Peyer's patch (tissue), 4 donors: Measurements from ENCODE around the gene ERC2. TPM values are rescaled to one million over a fixed set of nuclear protein-coding genes. Genes with fewer than 3 reads are reported as not detected.

Experiments used
- DNase-seq, 3 donors: peaks; one replicate each; pipeline ENCODE4 v3.0.0-alpha.2; 2017 to 2019
- H3K27ac ChIP-seq, 4 donors: fragments of 200-600 bp; sonication (generic); one replicate each; pipeline ENCODE4 v1.5.1; 2016 to 2019
- H3K27me3 ChIP-seq, 2 donors: fragments of 200-600 bp; sonication (generic); one replicate each; pipeline ENCODE4 v1.5.1; 2019
- H3K36me3 ChIP-seq, 3 donors: fragments of 200-600 bp; sonication (generic); one replicate each; pipeline ENCODE4 v1.5.1; 2016 to 2019
- H3K4me1 ChIP-seq, 4 donors: fragments of 200-600 bp; sonication (generic); one replicate each; pipeline ENCODE4 v1.5.1; 2016 to 2019
- H3K4me3 ChIP-seq, 4 donors: fragments of 200-600 bp; sonication (generic); 1 replicate in 3 of 4; 2 replicates in 1 of 4; pipeline ENCODE4 v1.5.1; 2016 to 2019; ENCODE audit warnings: mild to moderate bottlenecking in 1 of 4
- H3K9me3 ChIP-seq, 4 donors: fragments of 200-600 bp; sonication (generic); one replicate each; pipeline ENCODE4 v1.5.1; 2016 to 2019; ENCODE audit warnings: mild to moderate bottlenecking in 1 of 4
- POLR2A ChIP-seq, 2 donors: fragments of 450-650 bp; IDR thresholded peaks; one replicate each; pipeline ENCODE4 v1.5.1; 2017; ENCODE audit warnings: antibody characterized with exemption in 2 of 2, mild to moderate bottlenecking in 2 of 2, moderate library complexity in 2 of 2
- total RNA-seq, 4 donors: library from RNA; depleted of rRNA; stranded (reverse); fragments of >200 nt; gene quantifications; one replicate each; pipeline ENCODE4 v1.1.0, GENCODE V29; 2016
- TF ChIP-seq, protein P1 (sequence below), 6 experiments: fragments of 450-650 bp in 4 of 6; fragments of 200-600 bp in 2 of 6; sonication (generic) in 1 of 6; IDR thresholded peaks; one replicate each; pipeline ENCODE4 v1.5.1; 2017 to 2019; ENCODE audit warnings: antibody characterized with exemption in 6 of 6, mild to moderate bottlenecking in 3 of 6, moderate library complexity in 1 of 6

The ERC2 gene
- total RNA-seq, 4 donors from 2014 or later = 0.18 to 0.83 TPM; not detected in 2

DNA sequence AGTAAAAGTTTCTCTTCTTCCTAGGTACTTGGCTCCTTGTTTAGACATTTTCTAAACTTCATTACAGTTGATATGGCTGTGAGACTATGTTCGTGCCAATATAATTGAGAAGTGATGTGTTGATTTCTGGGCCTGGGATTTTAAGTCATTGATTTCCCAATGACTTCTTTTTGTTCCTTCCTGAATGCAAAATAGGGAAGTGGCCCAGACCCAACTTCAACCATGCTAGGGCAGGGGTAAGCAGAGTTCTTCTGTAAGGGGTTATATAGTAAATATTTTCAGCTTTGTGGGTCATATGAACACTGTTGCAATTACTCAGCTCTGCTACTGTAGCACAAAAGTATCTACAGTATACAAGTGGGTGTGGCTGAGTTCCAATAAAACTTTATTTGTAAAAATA, 661.1 kb downstream of the ERC2 start:
- no peaks in the 10 kb centered on the region for H3K9me3 ChIP-seq
- no peak for DNase-seq
- TF ChIP-seq, protein P1, sequence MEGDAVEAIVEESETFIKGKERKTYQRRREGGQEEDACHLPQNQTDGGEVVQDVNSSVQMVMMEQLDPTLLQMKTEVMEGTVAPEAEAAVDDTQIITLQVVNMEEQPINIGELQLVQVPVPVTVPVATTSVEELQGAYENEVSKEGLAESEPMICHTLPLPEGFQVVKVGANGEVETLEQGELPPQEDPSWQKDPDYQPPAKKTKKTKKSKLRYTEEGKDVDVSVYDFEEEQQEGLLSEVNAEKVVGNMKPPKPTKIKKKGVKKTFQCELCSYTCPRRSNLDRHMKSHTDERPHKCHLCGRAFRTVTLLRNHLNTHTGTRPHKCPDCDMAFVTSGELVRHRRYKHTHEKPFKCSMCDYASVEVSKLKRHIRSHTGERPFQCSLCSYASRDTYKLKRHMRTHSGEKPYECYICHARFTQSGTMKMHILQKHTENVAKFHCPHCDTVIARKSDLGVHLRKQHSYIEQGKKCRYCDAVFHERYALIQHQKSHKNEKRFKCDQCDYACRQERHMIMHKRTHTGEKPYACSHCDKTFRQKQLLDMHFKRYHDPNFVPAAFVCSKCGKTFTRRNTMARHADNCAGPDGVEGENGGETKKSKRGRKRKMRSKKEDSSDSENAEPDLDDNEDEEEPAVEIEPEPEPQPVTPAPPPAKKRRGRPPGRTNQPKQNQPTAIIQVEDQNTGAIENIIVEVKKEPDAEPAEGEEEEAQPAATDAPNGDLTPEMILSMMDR (IDR thresholded peaks at IDR 0.05) = no peak
- no peak for TF ChIP-seq POLR2A (IDR thresholded peaks at IDR 0.05)

DNA sequence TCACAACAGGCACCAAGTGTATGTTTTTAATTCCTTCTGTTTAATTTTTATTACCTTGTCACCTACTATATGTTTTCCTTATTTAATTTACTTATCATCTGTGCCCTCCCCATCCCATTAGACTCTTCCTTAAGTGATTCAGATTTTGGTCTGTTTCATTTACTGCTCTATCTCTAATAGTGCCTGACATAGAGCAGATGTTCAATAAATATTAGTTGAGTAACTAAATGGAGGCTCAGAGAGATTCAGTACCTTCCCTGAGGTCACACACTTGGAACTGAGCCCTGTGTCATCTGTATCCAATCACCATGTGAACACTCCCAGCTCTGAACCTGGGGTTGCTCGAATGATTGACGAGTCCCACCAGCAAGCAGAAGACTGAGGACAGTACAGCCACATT, 663.1 kb downstream of the ERC2 start:
- DNase-seq = no peak

More for the DNA sequence above, 661.1 kb downstream of the ERC2 start:
- H3K4me3 ChIP-seq = no peak overlapping the region
- H3K27ac ChIP-seq = no peak overlapping the region
- no peaks in the 10 kb centered on the region for H3K4me1 ChIP-seq
- H3K27me3 ChIP-seq = no peaks in the 10 kb centered on the region
- H3K36me3 ChIP-seq = no peaks in the 10 kb centered on the region

GRCh38 chr3:55804170-55805095, 663.8 kb downstream of the ERC2 start:
- Histone ChIP-seq H3K4me3 (no peak overlapping the region), H3K27me3 (no peaks in the 10 kb centered on the region), H3K27ac (no peak overlapping the region), H3K36me3 (no peaks in the 10 kb centered on the region), H3K4me1 (no peaks in the 10 kb centered on the region), H3K9me3 (no peaks in the 10 kb centered on the region)
- DNase-seq = no peak
- no peak for TF ChIP-seq POLR2A (IDR thresholded peaks at IDR 0.05)
- TF ChIP-seq, protein P1 (IDR thresholded peaks at IDR 0.05) = no peak

More for the DNA sequence above, 663.1 kb downstream of the ERC2 start:
- Histone ChIP-seq H3K4me1 (no peaks in the 10 kb centered on the region), H3K4me3 (no peak overlapping the region), H3K9me3 (no peaks in the 10 kb centered on the region), H3K27ac (no peak overlapping the region), H3K27me3 (no peaks in the 10 kb centered on the region), H3K36me3 (no peaks in the 10 kb centered on the region)
- TF ChIP-seq, protein P1 (IDR thresholded peaks at IDR 0.05) = no peak
- TF ChIP-seq POLR2A (IDR thresholded peaks at IDR 0.05) = no peak

- H3K9me3 ChIP-seq = no peaks in the 10 kb centered on the region
- no peaks in the 10 kb centered on the region for H3K4me1 ChIP-seq
- no peak for DNase-seq
- H3K36me3 ChIP-seq = no peaks in the 10 kb centered on the region
- H3K4me3 ChIP-seq = no peak overlapping the region
- H3K27ac ChIP-seq = no peak overlapping the region
- no peak for TF ChIP-seq POLR2A (IDR thresholded peaks at IDR 0.05)
- TF ChIP-seq, protein P1 (IDR thresholded peaks at IDR 0.05) = no peak
- no peaks in the 10 kb centered on the region for H3K27me3 ChIP-seq
These were observed 665.5 kb downstream of the ERC2 start for GRCh38 chr3:55802816-55803215.

- Histone ChIP-seq H3K27ac (no peak overlapping the region), H3K4me1 (no peaks in the 10 kb centered on the region), H3K27me3 (no peaks in the 10 kb centered on the region), H3K36me3 (no peaks in the 10 kb centered on the region), H3K4me3 (no peak overlapping the region), H3K9me3 (no peaks in the 10 kb centered on the region)
- TF ChIP-seq, protein P1 (IDR thresholded peaks at IDR 0.05) = no peak
- TF ChIP-seq POLR2A (IDR thresholded peaks at IDR 0.05) = no peak
- DNase-seq = no peak
These were observed 666.6 kb downstream of the ERC2 start for GRCh38 chr3:55801676-55802075.
